Ovary (tissue), 9 donors: ENCODE measurements around the gene PSMB8. TPM values are rescaled to one million over a fixed set of nuclear protein-coding genes. Genes with fewer than 3 reads are reported as not detected.
"Not testable (repeated sequence)": the region's sequence is repeated elsewhere in the genome, so short reads cannot be mapped to it uniquely, and the experiment has no call there.

Experiments
- DNase-seq, 5 donors: peaks; one replicate each; pipeline ENCODE4 v3.0.0-alpha.2; 2019 to 2020
- H3K27ac ChIP-seq, 2 donors: fragments of 200-600 bp; one replicate each; pipeline versions ENCODE4 v1.5.1 to v1.8.0; 2019 to 2022
- H3K27me3 ChIP-seq: fragments of 200-600 bp; one replicate; pipeline ENCODE4 v1.8.0; 2022
- H3K36me3 ChIP-seq: fragments of 200-600 bp; sonication (generic); one replicate; pipeline ENCODE4 v1.5.1; 2019
- H3K4me1 ChIP-seq: one replicate; pipeline ENCODE4 v1.8.1; 2013; ENCODE audit warnings: mild to moderate bottlenecking, moderate library complexity; ENCODE audit not compliant: insufficient read depth
- H3K4me3 ChIP-seq: fragments of 200-600 bp; sonication (generic); one replicate; pipeline ENCODE4 v1.5.1; 2017
- H3K9me3 ChIP-seq, 2 donors: fragments of 200-600 bp in 1 of 2; sonication (generic) in 1 of 2; one replicate each; pipeline versions ENCODE4 v1.5.1 to v1.8.1; 2013 to 2019; ENCODE audit warnings: mild to moderate bottlenecking in 1 of 2, moderate library complexity in 1 of 2
- CTCF ChIP-seq, 3 donors: fragments of 450-650 bp in 2 of 3; fragments of 200-600 bp in 1 of 3; IDR thresholded peaks; one replicate each; pipeline versions ENCODE4 v1.5.1 to v1.8.0; 2016 to 2022; ENCODE audit warnings: antibody characterized with exemption in 3 of 3, mild to moderate bottlenecking in 1 of 3
- EP300 ChIP-seq: sonication (generic); formaldehyde crosslinking; IDR thresholded peaks from one replicate; pipeline ENCODE4 v1.6.1; 2017; ENCODE audit warnings: antibody characterized with exemption
- POLR2A ChIP-seq: fragments of 450-650 bp; IDR thresholded peaks from one replicate; pipeline ENCODE4 v1.6.1; 2017; ENCODE audit warnings: antibody characterized with exemption, mild to moderate bottlenecking, moderate library complexity
- WGBS, 3 donors: extraction: QIAGEN DNeasy Blood & Tissue Kit in 1 of 3; methylation state at CpG; one replicate each; pipeline versions ENCODE4 v1.1.5 to v1.1.7; 2013 to 2017; 5-methylcytosine and 5-hydroxymethylcytosine counted together
- intact Hi-C, 4 donors: fragments of 100-400 bp; cut with DNase I; formaldehyde crosslinking; loops; one replicate each; pipeline versions ENCODE4 v1.11.0 to v1.15.1; 2022 to 2023
- polyA plus RNA-seq, 2 donors: library from polyadenylated mRNA; stranded (reverse); fragments of 200-250 nt in 1 of 2; fragments of 350-450 nt in 1 of 2; fragmentation: Illumina TruSeq in 1 of 2; extraction: RNeasy Lipid Tissue Mini Kit (QIAGEN cat#74804) in 1 of 2; gene quantifications; one replicate each; pipeline ENCODE4 v1.2.3, GENCODE V29; 2013 to 2014
- total RNA-seq, 7 donors: library from RNA; depleted of rRNA in 2 of 7; stranded (reverse); fragments of >200 nt in 2 of 7; fragmentation: NEBNext Ultra II Directional in 3 of 7; extraction: Animal tissue kit (Norgen Biotek cat#: 25700) in 3 of 7; gene quantifications; one replicate each; pipeline versions ENCODE4 v1.1.0 to v1.2.4, GENCODE V29; 2016 to 2023
- donor health status: DM: no; HTN: no; CAD: no; lungs with moderate emphysema.
- donor health status: DM: no; HTN: no; CAD: no.
- donor health status: Bipolar disorder and iron deficiency.
- donor health status: DM: yes; HTN: yes; CAD: no.
- donor health status: DM: no; HTN: no; CAD: no.
- donor health status: DM: yes; HTN: yes; CAD: no.

Gene PSMB8
- total and polyA plus RNA-seq, 9 donors, result 28.9 to 103 (median 38.0) TPM

DNA sequence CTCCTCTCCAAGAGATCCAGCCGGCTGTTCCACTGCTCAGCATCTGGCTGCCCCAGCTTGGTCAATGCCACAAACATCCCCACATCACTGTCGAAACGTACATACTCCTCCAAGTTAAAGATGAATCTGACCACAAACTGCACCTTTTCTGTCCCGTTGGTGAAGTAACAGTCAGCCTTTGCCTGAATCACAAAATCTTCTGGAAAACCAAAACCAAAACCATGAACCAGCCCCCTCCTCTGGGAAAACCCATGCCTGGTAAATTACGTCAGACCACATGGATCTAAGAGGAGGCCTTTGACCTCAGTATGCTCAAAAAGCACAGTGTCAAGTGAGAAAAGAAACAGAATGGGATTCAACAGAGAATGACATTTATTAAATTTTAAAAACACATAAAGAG, 28.7 kb downstream of the PSMB8 start:
- 60 to 71% (median 66%) methylated on average over 5 of the region's 5 CpGs for WGBS, 3 donors
- Histone ChIP-seq H3K9me3 (no peaks in the 10 kb centered on the region), H3K4me3 (no peak overlapping the region), H3K27me3 (no peaks in the 10 kb centered on the region), H3K27ac (no peak overlapping the region), H3K4me1 (no peaks in the 10 kb centered on the region), H3K36me3 (no peaks in the 10 kb centered on the region)
- DNase-seq, result no peak
- intact Hi-C loops, result no loop called here
- TF ChIP-seq CTCF (IDR thresholded peaks at IDR 0.05) (no peak), POLR2A (no peak), EP300 (no peak)

- TF ChIP-seq POLR2A (no peak), EP300 (no peak), CTCF (IDR thresholded peaks at IDR 0.05) (no peak)
- Histone ChIP-seq H3K4me3 (no peak overlapping the region), H3K4me1 (no peaks in the 10 kb centered on the region), H3K9me3 (no peaks in the 10 kb centered on the region), H3K27me3 (no peaks in the 10 kb centered on the region), H3K27ac (no peak overlapping the region), H3K36me3 (no peaks in the 10 kb centered on the region)
- no peak for DNase-seq
- whole genome bisulfite sequencing, 3 donors, result 89 to 97% (median 93%) methylated on average over 2 of the region's 2 CpGs
- intact Hi-C loops, result no loop called here
Measured at GRCh38 chr6:32814145-32814544, 29.7 kb downstream of the PSMB8 start.

DNA sequence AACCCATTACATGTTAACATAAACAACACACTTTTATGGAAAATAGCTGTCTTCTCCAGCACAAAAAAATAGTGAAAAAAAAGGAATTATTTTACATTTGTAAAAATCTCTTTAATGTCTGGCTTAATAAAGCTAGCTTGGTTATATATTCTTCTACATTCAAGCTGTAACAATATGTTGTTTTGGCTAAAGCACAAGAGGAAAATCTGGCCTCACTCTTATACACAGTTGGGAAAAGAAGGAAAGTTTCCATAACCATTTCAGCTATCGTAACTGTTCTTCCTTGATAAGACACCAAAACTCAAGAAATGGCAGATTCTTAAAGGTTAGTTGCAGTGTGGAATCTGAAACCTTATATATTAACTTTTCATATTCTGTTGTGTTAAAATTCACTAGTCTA, 34.7 kb downstream of the PSMB8 start:
- Histone ChIP-seq H3K4me1 (no peaks in the 10 kb centered on the region), H3K4me3 (no peak overlapping the region), H3K27ac (no peak overlapping the region), H3K36me3 (no peaks in the 10 kb centered on the region), H3K27me3 (no peaks in the 10 kb centered on the region), H3K9me3 (no peaks in the 10 kb centered on the region)
- DNase-seq, result no peak
- intact Hi-C loops, result no loop called here
- 0 to 21% (median 17%) methylated on average over 1 of the region's 1 CpG for WGBS, 3 donors
- TF ChIP-seq POLR2A (no peak), EP300 (no peak), CTCF (IDR thresholded peaks at IDR 0.05) (no peak)

GRCh38 chr6:32807020-32807580, 36.7 kb downstream of the PSMB8 start:
- TF ChIP-seq POLR2A (no peak), EP300 (no peak), CTCF (IDR thresholded peaks at IDR 0.05) (no peak)
- no peak for DNase-seq
- no peaks in the 10 kb centered on the region for H3K36me3 ChIP-seq
- no peaks in the 10 kb centered on the region for H3K27me3 ChIP-seq
- no peaks in the 10 kb centered on the region for H3K4me1 ChIP-seq
- 64 to 73% (median 68%) methylated on average over 5 of the region's 5 CpGs for WGBS, 3 donors
- H3K27ac ChIP-seq, result no peak overlapping the region
- no peak overlapping the region for H3K4me3 ChIP-seq
- intact Hi-C loops, result no loop called here
- no peaks in the 10 kb centered on the region for H3K9me3 ChIP-seq

- H3K4me3 ChIP-seq, H3K9me3 ChIP-seq, H3K4me1 ChIP-seq, intact Hi-C loops, H3K27ac ChIP-seq, DNase-seq, H3K36me3 ChIP-seq, H3K27me3 ChIP-seq: not testable (repeated sequence)
Measured at GRCh38 chr6:32805404-32805803, 38.4 kb downstream of the PSMB8 start.
